Measurements from ENCODE around the gene CTDSPL2. TPM values are rescaled to one million over a fixed set of nuclear protein-coding genes. Genes with fewer than 3 reads are reported as not detected.
A peak's percentile ranks its signal among the peaks of the same experiment; 100 is the strongest.

Gene CTDSPL2
- total and polyA plus RNA-seq, 10 of the 15 experiments (the other 5 are each of a cell fraction or from before 2014, with no cell fraction given): 10.7 to 77.1 (median 44.9) TPM

GRCh38 chr15:44550734-44551133 is 123.3 kb downstream of the CTDSPL2 start:
- Histone ChIP-seq H3K27ac (ENCODE audit: control insufficient read depth, insufficient read depth) (no peak overlapping the region), H3K36me3 (ENCODE audit: control insufficient read depth in 2 of 2, insufficient read depth in 2 of 2, low read length in 1 of 2) (peaks cover 4 to 23% of the 10 kb centered on the region in 2 experiments), H3K4me2 (ENCODE audit: control insufficient read depth, insufficient read depth) (no peak overlapping the region), H3K4me3 (no peak overlapping the region), H3K4me1 (ENCODE audit: control insufficient read depth, insufficient read depth, low read length) (peaks cover 4% of the 10 kb centered on the region; the same call in 1 of the 2 replicates), H4K20me1 (ENCODE audit: control insufficient read depth, insufficient read depth) (no peaks in the 10 kb centered on the region), H3K27me3 (replicated peaks in 1 of 2; ENCODE audit: control insufficient read depth in 2 of 2, insufficient read depth in 2 of 2, low read length in 1 of 2) (no peaks in the 10 kb centered on the region), H2AFZ (ENCODE audit: control insufficient read depth, low read depth, low read length) (no peak overlapping the region), H3K9ac (ENCODE audit: control insufficient read depth, insufficient read depth, low read length) (no peak overlapping the region), H3K79me2 (ENCODE audit: control insufficient read depth, insufficient read depth, low read length) (peaks cover 34% of the 10 kb centered on the region), H3K9me3 (replicated peaks; ENCODE audit: control insufficient read depth, insufficient read depth, low read length) (no peaks in the 10 kb centered on the region)
- in situ Hi-C loops (cut with MboI): no loop called here
- ChIA-PET POLR2A (interaction anchor here (0.7 kb wide), 1 partner anchor 29 kb away, joined by 3 read pairs; no protein-coding TSS in a partner anchor), CTCF (interaction anchor here (0.6 to 1.2 kb wide), 3 partner anchors 14 to 182 kb away, joined by 3 read pairs; partner anchors contain the start of gene EIF3J), RAD21 (ENCODE audit: unreplicated experiment) (no interaction called here), SMC1A (ENCODE audit: uncharacterized antibody, unreplicated experiment) (interaction anchor here (1.1 kb wide), 1 partner anchor 14 kb away, joined by 4 read pairs; no protein-coding TSS in a partner anchor)
- intact Hi-C loops (cut with micrococcal nuclease; ENCODE audit: unreplicated experiment): no loop called here
- no TSS peak for BruUV-seq (replicated peaks)
- DNase-seq (ENCODE audit: low read depth, low spot score) (no peak), FAIRE-seq (no peak), ATAC-seq (no peak)
- TF ChIP-seq MXI1 (IDR thresholded peaks at IDR 0.05; ENCODE audit: low read depth, low read length): no peak
- 0 out of 2 replicates have a peak, but pooled peaks have one; percentile 28 for TF ChIP-seq SPI1 (IDR thresholded peaks at IDR 0.05; ENCODE audit: borderline replicate concordance, insufficient read depth, low read depth, low read length)
- 82% methylated on average over 4 of the region's 4 CpGs for WGBS (ENCODE audit: insufficient coverage, insufficient replicate concordance, low lambda C conversion rate, missing lambda C conversion rate)

- ChIA-PET CTCF (interaction anchor here (1.0 to 1.6 kb wide), 3 partner anchors 9 to 182 kb away, joined by 4 to 5 read pairs (median 4); no protein-coding TSS in a partner anchor), RAD21 (ENCODE audit: unreplicated experiment) (interaction anchor here (1.3 kb wide), 1 partner anchor 9 kb away, joined by 4 read pairs; no protein-coding TSS in a partner anchor), POLR2A (interaction anchor here (0.5 kb wide), 1 partner anchor 16 kb away, joined by 5 read pairs; no protein-coding TSS in a partner anchor), SMC1A (ENCODE audit: uncharacterized antibody, unreplicated experiment) (interaction anchor here (1.6 kb wide), 1 partner anchor 9 kb away, joined by 3 read pairs; no protein-coding TSS in a partner anchor)
- no peaks in the 10 kb centered on the region for H3K27me3 ChIP-seq (replicated peaks in 1 of 2; ENCODE audit: control insufficient read depth in 2 of 2, insufficient read depth in 2 of 2, low read length in 1 of 2)
- DNase-seq (ENCODE audit: low read depth, low spot score): no peak
- 94% methylated on average over 4 of the region's 4 CpGs for WGBS (ENCODE audit: insufficient coverage, insufficient replicate concordance, low lambda C conversion rate, missing lambda C conversion rate)
- intact Hi-C loops (cut with micrococcal nuclease; ENCODE audit: unreplicated experiment): no loop called here
- no peak overlapping the region for H2AFZ ChIP-seq (ENCODE audit: control insufficient read depth, low read depth, low read length)
- H3K4me2 ChIP-seq (ENCODE audit: control insufficient read depth, insufficient read depth): no peak overlapping the region
- no peak for ATAC-seq
- no peaks in the 10 kb centered on the region for H4K20me1 ChIP-seq (ENCODE audit: control insufficient read depth, insufficient read depth)
- peaks cover 9 to 33% of the 10 kb centered on the region in 2 experiments for H3K36me3 ChIP-seq (ENCODE audit: control insufficient read depth in 2 of 2, insufficient read depth in 2 of 2, low read length in 1 of 2)
- TF ChIP-seq MYC (IDR thresholded peaks at IDR 0.05; ENCODE audit: insufficient read depth, insufficient read length, insufficient replicate concordance, low read length, severe bottlenecking): no peak
- no peak for TF ChIP-seq IRF4 (IDR thresholded peaks at IDR 0.05; ENCODE audit: low read depth, low read length)
- TF ChIP-seq E2F8 (IDR thresholded peaks at IDR 0.05; ENCODE audit: low read depth, partially characterized antibody): no peak
- no peak for TF ChIP-seq SIX5 (IDR thresholded peaks at IDR 0.05; ENCODE audit: low read depth, low read length, severe bottlenecking)
- H3K27ac ChIP-seq (ENCODE audit: control insufficient read depth, insufficient read depth): no peak overlapping the region
- no peak for FAIRE-seq
- no peak overlapping the region for H3K9ac ChIP-seq (ENCODE audit: control insufficient read depth, insufficient read depth, low read length)
- in situ Hi-C loops (cut with MboI): no loop called here
- BruUV-seq (replicated peaks): TSS peak; percentile 12
- H3K4me1 ChIP-seq (ENCODE audit: control insufficient read depth, insufficient read depth, low read length): no peaks in the 10 kb centered on the region
- H3K9me3 ChIP-seq (replicated peaks; ENCODE audit: control insufficient read depth, insufficient read depth, low read length): no peaks in the 10 kb centered on the region
- peaks cover 4% of the 10 kb centered on the region for H3K79me2 ChIP-seq (ENCODE audit: control insufficient read depth, insufficient read depth, low read length)
- no peak overlapping the region for H3K4me3 ChIP-seq
These were observed 127.7 kb downstream of the CTDSPL2 start for GRCh38 chr15:44554934-44555723.

All from GM12878 (cell line).